HG02884 (cell line): Measurements from ENCODE around the gene FNDC8.
"Not testable (repeated sequence)": the region's sequence is repeated elsewhere in the genome, so short reads cannot be mapped to it uniquely, and the experiment has no call there.

Experiments used
- ATAC-seq: cut with Tn5 transposase; IDR thresholded peaks from one replicate; pipeline ENCODE4 v1.9.1; 2021; ENCODE audit warnings: mild to moderate bottlenecking, moderate library complexity; ENCODE audit not compliant: unreplicated experiment

Gene FNDC8

DNA sequence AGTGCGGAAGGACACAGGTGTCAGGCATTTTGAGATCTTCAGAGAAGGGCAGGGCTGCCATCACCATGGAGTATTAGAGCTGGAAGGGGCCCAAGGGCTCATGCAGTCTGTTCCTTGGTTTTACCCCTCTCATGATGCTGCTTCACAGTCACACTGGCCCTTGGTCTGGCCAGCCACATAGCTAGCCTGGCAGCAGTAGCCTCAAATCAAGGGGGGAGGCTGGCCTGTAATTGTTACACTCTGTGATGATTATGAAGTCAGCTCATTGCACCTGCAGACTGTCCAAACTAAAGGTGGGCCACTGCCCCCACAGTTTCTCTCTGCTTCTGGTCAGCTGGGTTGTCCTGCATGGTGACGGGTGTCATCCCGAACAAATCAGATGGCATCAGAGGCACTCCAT lies at the start of gene FNDC8:
Gene FNDC8 (plus strand): TSS at position 301 of the 400 bp plus-strand sequence. CDS start 79 bp downstream, at position 380.
- ATAC-seq: no peak

DNA sequence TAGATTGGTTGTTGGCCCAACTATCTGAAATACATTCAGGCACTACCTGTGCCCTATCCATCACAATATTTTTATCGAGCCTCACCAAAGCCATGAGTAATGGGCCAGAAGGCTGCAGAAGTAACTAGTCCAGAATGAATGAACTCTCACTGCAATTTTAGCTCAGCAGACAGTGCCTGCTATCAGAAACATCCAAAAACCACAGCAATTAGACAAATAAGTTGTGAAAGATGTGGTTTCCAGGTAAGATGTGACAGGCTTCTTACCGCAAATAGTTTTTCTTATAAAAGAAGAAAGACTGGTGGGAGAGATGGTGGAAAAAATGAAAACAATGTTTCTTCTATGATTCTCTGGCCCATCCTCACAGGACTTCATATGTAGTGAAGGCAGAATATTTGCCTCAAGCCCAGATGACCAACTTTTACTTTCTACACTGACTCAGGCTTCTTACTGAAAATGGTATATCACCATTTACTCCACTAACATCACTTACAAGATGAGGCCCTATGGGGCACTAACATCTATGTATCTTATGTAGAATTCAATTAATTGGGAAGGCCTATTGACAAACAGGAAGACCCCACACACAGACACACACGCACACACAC lies 48.1 kb upstream of the FNDC8 start:
- ATAC-seq: no peak

DNA sequence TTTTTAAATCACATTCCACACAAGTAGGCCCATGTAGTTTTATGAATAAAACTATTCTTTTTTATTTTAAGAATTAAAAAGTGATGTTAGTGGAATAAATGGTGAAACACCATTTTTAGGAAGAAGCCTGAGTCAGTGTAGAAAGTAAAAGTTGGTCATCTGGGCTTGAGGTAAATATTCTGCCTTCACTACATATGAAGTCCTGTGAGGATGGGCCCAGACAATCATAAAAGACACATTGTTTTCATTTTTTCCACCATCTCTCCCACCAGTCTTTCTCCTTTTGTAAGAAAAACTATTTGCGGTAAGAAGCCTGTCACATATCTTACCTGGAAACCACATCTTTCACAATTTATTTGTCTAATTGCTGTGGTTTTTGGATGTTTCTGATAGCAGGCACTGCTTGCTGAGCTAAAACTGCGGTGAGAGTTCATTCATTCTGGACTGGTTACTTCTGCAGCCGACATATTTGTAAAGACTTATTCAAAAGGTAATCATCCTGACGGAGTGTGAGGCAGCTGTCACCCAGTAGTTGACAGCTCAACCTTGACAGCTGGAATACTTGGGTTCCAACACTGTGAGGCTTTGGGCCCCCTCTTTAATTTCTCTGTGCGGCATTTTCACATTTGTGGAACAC lies 47.3 kb upstream of the FNDC8 start:
- no peak for ATAC-seq

DNA sequence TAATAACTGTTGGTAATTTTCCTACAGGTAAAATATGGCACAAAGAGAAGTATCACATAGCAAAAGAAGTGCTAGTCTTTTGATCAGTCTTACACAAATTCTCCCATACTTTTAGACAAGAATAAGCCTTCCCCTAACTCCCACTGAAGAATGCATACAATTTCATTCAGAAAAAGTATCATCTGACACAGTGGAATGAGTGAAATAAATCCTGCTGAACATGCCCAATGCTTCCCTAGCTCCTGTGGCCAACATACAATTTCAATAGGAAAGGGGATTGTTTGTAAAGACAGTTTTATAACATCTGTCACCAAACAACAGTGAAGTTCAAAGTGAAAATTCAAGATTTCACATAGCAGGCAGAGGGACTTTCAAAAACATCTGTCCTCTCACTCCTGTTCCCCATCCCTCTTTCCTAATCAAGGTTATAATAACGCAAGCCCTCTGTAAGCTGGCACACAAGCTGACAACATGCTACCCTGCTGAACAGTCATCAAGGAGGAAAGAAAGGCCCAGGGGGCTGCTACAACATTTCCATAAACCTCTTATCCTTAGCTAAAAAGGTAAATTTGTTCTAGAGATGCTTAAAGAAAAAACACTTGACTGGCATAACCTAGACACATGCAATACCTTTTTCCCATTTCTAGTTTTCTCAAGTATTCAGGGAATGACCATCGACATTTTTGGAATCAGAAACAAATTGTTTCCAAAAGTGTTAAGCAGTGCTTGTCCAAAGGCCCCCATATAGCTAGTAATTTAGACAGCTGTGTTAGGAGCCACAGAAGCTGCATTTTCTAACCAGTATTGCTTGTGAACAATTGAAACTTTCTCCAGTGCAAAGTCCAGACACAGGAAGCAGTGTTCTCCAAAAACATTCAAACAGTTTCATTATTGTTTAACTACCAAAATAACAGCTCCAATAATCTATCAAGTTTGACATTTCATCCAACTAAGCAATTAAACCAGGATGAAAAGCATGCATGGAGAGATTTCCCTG lies 46.4 kb upstream of the FNDC8 start:
- no peak for ATAC-seq

DNA sequence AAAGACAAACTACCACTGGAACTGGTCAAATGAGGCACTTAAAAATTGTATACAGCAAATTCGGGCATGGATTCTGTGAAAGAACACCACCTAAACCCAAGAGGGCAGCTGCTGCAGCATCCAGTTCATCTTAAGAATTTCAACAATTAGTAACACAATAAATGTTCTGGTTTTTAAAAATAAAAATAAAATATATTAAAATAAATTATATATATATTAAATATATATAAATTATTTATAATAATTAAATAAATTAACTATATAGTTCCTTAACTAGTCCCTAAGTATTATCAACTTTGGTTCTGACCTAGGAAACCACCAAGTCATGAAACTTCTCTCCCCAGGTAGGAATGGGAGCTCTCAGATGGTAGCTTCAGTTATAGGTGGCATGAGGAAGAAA lies 44.5 kb upstream of the FNDC8 start:
- no peak for ATAC-seq

DNA sequence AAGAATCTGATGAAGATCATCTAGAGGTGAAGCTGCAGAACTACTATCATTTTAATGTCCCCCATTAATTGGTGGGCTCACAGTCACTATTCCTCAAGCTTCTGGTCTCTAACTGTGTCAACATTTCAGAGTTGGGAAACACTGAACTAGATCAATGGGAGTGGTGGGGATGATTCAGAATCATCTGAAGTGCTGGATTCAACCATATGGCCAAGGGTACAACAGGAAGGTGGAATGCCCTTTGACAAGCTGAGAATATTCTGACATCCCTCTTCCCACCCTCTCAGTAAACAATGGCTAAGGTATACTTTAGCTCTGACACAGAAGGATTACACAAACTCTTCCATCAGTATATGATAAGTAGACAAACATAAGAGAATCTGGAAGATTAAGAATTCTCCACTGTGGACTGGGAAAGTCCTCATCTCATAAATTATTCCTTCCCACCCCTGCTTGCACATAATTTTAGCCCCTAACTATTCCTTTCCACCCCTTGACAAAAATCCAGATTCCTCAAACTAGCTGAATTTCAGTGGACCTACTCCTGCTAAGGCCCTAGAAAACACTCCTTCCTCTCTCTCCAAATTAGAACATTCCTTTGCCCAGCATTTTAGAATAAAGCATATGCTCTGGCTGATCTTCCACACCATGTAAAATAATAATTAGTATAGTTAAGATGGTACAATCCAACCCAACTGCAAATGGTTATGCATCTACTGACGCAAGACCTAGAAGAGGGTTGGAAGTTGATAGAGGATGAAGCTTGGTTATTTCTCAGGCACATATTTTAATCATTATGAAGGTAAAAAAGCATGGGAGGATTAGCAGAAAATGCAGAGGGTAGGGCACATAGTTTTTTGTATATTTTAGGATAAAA lies 41.6 kb upstream of the FNDC8 start:
- ATAC-seq: no peak

DNA sequence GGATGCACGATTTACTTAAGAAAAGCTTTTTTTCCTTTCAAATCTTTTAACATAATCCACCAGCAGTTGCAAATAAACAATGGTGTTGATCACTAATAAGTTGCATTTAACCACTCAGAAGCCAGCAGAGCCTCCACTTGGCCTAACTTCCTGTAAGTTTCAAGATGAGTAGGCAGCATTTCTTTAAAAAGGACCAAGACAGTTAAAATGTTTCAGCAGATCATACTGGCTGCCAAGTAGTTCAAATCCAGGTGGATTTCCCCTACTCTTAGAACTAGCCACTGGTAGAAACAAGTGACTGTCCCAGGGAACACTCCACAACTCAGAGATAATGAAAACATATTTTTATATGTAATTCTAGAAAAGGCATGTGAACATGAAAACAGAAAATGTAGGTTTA lies 40.9 kb upstream of the FNDC8 start:
- ATAC-seq: no peak

DNA sequence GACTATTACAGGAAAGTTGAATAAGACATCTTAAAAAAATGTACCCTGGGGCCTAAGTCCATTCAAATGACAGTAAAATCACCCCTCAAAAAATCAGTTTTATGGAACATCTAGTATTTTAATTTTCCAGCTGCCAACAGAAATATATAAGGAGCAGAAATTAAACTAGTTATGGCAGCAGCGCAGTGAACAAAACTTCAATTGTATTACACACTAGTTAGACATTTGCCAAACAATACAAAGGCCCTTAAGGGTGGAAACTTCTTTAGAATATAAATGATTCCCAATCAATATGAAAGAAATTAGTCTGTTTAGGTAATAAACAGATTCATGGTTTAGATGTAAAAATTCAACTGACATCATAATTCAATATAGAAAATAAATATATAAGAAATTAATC lies 39.8 kb upstream of the FNDC8 start:
- no peak for ATAC-seq

DNA sequence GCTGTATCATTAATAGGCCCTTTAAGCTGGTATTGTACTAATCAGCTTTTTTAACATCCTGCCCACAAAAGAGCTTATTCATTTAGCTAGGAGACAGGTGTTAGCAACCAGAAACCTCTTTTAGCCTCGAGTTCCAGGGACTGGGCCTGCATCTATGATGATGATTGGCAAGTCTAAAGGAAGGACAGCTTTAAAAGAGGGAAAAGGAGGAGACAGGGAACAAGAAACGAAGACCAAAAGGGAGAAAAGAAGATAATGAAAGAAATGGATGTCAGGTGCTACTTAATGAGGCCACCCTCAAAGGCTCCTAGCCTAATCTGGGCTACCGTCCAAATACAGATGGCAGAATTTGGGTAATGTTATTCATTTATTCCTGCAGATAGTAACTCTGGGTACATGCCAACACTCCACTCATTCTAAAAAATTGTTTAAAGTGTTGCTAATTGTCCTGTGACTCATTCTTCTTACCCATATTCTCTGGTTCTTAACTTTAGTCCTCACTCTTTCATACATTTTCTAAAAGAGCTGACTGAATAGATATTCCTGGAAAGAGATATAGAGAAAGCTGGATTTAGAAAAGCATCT lies 39.2 kb upstream of the FNDC8 start:
- ATAC-seq: no peak

DNA sequence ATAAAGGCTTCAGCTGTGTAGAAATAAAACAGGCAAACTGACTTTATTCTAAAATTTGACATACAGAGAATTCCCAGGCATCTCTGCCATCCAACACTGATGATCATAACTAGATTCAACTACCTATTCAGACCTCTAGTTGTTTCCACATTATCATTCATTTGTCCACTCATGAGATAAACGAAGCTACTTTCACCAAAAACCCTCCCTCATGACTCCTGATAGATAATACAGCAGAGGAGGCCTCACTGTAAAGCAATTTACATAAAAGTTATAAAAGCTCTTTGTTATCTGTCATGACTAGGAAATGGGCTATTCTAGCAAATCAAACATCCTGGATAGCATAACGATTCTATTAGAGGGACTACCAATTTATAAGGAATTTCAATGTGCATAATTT lies 38.3 kb upstream of the FNDC8 start:
- no peak for ATAC-seq

DNA sequence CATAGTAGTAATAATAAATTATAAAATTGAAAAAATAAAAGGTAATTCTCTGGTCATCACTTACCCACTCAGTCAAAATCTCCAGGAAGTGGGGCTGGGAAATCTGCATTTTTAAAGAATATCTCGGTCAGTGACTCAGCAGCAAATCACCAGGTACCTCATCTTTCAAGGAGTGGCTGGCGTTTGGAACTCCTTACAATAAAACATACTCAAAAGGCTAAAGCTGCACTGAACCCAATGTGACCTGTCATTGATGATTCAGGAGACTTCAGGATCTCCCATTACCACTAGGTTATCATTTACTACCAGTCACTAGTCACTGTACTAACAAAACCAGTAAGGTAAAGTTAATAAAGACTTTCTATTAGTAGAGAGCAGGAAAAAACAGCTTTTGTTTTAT lies 36.4 kb upstream of the FNDC8 start:
- no peak for ATAC-seq

DNA sequence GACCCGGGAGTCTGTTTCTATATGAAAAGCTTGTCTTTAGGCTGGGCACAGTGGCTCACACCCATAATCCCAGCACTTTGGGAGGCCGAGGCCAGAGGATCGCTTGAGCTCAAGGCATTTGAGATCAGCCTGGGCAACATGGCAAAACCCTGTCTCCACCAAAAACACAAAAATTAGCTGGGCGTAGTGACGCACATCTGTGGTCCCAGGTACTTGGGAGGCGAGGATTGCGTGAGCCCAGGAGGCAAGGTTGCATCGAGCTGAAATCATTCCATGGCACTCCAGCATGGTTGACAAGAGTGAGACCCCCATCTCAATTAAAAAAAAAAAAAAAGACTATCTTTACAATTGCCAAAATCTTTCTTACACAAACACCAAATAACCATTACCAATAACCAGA lies 35.3 kb upstream of the FNDC8 start:
- ATAC-seq: no peak

DNA sequence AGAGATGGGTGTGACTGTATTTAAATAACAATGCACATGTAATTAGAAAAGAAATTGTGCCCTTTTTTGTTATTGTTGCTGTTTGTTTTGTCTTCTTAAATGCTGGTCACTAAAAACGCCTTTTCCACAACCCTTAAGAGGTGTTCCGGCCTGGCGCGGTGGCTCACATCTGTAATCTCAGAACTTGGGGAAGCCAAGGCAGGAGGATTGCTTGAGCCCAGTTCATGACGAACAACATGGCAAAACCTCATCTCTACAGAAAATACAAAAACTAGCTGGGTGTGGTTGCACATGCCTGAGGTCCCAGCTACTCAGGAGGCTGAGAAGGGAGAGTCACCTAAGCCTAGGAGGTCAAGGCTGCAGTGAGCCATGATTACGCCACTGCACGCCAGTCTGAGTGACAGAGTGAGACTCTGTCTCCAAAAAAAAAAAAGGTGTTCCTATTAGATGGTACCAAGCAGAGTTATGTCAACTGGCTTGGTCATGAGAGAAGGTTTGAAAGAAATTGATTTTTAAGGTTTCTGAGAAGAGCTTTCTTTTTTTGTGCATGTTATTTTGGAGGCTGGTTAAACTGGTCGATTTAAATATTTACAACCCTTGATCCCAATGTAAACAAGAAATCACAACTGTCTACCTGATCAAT lies 34.4 kb upstream of the FNDC8 start:
- ATAC-seq: no peak

DNA sequence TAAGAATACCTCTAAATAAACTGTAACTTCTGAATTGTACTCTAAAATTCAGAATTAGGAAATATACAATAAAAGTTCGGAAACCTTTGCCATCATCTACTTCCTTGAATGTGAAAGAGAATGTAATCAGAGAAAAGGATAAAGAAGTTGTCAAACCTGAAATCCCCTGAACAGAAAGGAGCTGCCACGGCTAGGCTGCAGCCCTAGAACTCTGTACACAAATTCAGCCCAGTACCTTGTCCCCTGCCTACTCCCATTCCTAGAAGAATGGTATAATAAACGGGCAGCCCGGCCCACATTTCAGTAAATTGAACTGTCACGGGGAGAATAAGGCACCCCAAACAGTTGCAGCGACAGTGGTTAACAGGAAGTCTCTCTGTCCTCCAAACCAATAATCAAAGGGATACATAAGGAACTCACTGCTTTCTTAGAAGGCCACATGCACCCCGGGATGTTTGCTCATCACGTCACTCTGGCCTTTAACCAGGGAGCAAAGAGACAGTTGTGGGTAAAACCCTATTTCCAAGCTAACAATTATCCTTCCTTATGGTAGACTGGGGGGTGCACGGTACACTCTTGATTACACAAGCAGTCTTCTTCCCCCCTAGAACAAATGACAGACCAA lies 33.6 kb upstream of the FNDC8 start:
- no peak for ATAC-seq

DNA sequence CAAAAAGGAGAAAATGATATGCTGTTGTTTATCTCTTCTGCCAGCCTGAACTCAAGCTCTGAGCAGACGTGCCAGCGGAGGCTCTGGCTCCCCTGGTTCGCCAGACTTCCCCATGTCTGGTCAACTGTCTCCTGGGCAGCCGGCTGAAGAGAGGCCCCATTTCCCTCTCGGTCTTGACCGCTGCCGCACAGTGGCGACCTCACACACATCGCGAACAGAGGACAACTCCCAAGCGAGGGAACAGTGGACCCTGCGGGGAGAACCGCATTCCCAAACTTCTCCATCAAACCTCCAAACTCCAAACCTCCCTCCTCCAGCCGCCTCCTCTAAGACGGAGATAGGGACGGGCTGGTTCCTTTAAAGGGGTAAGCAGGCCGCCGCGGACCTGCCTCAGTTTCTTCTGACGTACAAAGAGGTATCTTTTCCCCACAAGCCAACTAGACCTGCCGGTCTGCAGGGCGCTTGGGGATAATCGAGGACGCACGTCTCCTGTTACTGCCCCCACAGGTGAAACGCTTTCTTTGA lies 33.0 kb upstream of the FNDC8 start:
- ATAC-seq: no peak

DNA sequence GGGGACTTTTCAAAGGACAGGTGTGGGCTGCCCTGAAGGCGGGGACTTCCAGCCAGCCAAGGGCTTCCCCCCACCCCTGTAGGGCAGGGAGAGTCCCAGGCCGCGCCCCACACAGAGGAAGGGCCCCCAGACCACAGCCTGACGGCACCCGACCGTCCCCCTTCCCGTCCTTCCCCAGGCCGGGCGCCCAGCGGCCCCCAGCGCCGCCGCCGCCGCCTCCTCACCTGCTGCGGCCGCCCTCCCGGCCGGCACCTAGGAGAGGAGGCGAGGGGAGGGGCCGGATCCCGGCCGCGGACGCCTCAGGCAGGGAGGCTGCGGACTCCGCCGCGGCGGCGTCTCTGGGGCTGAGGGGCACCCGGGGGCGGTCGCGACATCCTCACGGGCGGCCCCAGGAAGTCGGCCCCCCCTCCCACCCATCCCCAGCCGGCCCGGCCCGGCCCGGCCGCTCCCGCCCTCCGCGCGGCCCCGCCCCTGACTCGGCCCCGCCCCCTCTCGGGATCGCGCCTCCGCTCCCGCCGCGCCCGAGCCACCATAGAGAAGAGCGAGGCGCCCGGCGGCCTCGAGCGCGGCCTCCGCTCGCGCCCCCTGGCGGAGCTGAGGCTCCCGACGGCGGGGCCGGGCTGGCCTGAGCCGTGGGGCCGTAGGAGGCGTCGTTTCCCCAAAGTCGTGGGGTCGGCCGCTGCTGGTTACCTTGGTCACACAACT lies 32.4 kb upstream of the FNDC8 start:
- ATAC-seq: peak; percentile 75

DNA sequence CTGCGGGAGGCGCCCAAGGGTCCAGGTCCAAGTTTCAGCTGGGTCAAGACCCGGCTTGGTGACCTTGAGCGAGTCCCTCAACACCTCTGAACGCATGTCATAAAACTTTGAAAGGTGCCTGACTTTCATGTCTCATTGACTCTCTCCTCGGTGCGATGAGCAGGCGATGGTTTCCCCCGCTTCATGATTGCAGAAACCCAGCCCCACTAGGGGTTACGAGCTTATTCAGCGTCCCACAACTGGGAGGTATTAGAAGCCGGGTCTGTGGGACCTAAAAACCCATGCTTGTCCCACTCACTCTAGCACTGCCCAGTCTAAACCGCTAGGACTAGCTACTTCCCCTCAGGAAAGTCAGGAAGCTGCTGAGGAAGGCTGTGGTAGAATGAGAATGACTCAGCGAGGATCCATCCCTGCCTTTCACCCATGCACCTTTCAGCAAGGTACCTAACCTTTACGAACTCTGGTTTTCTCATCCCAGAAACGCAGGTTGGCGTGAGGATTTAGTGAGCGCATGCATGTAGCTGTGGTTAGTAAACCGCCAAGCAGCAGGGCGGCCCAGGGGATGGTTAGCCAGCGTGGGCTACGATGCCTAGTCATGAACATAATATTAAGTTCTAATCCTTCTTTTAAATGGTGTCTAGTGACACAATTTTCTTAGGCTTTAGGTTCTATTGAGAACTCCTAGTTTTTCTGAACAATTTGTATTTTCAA lies 31.7 kb upstream of the FNDC8 start:
- ATAC-seq: peak; percentile 10

DNA sequence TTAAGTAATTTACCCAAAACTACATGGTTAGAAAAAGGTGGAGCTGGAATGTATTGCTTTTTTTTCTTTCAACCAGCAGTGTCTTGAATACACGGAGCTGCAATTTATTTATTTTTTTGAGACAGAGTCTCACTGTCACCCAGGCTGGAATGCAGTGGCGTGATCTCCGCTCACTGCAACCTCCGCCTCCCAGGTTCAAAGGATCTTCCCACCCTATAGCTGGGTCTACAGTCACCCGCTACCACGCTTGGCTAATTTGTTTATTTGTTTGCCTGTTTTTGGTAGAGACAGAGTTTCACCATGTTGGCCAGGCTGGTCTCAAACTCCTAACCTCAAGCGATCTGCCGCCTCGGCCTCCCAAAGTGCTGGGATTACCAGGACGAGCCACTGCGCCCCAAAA lies 30.7 kb upstream of the FNDC8 start:
- ATAC-seq: not testable (repeated sequence)
